ENCODE data around the gene ACTR1B.

GRCh38 chr2:97669448-97669847, 5.6 kb upstream of the ACTR1B start, which contains the start of gene C2orf92:
- TF ChIP-seq POLR2AphosphoS5 (IDR thresholded peaks at IDR 0.05) (no peak), POLR2A (IDR thresholded peaks at IDR 0.05) (no peak), CTCF (IDR thresholded peaks at IDR 0.05) (no peak)

Measured in gastroesophageal sphincter (tissue), 3 donors.